Fibroblast of skin of right quadriceps (primary cell): ENCODE measurements around the gene ITIH4.

ENCODE experiments used
- DNase-seq: peaks from one replicate; pipeline ENCODE4 v3.0.0-alpha.2; 2013

The ITIH4 gene

DNA sequence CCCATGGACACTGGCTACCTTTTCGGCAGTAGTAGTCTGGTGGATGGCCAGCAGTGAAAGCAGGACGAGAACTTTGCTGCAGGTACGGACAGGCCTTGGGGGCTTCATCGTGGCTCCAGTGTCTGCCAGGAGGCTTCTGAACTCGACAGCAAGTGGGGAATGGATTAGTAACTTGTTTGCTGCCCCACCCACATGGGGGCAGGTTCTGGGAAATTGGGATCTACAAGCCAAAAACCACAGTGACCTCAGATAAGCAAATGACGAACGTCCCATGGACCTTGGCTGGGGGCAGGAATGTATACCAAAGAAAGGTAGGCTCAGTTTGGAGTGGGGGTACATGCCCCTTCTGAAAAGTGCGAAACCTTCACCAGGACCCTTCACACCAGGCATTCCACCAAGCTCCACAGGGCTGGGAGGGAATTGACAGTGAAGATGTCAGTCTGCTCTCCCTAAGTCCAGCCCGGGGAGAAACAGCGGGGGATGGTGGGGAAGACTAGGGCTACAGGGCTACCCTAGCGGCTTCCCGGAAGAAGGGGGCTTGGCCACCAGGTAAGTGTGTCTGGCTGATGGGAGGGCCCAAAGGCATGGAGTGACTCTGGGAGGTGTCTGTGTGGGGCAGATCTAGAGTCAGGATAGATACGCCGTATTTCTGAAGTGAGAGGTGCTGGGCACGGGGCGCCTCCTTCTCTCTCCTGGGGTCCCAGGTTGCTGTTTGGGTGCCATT, at the start of gene ITIH4:
ITIH4 (minus strand) TSS at position 138 of the 724 bp plus-strand sequence; CDS start at position 108, 30 bp downstream.
- DNase-seq: no peak

DNA sequence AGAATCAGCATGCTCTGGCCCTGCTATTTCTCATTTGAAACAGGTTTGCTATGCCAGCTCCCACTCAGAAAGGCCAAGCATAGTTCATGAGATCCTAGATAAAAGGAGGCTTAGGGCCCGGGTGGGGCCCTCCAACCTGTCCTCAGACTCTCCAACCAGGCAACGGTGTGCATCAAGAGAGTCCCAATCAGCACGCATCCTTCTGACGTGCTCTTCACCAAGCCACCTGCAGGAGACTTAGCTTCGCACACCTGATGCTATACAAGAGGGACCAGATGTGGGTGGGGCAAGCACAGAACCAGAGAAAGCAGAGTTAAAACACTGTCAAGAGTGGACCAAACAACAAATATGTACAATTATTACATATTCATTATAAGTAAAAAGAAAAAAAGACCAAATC, 49.6 kb upstream of the ITIH4 start:
- no peak for DNase-seq

DNA sequence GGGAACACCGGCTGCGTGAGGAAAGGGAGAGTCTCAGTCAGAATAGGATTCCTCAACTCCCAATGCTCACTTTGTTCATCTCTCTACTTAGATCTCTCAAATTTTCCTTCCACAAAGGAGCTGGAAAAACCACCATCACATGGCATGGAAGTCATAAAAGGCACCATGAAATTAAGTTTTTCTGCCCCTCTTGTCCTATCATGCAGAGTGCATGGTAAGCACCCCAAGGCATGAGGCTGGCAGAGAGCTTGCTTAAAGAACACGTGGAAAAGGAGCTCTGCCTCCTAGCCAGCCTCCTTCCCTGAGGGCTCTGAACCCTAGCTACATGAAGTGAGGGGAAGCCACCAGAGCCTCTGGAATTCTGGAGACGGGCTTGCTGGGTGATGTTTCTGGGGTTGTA, 49.1 kb upstream of the ITIH4 start:
- DNase-seq: no peak

DNA sequence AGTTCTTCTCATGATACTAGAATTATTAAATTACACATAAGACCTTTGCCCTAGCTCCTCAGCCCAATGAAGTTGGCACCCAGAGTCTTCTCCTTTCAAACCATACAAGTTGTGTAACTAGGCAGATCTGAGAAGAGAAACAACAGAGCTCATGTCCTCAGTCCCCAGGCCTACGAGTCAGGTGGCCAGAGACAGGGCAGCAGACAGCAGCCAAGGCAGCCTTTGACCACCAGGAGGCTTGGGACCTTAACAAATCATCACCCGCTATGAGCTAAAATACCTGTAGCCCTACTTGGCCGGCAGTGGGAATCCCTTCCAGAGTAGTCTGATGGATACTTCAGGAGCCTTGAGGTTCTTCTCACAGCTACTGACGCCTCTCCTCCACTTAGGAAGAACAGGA, 48.6 kb upstream of the ITIH4 start:
- no peak for DNase-seq

DNA sequence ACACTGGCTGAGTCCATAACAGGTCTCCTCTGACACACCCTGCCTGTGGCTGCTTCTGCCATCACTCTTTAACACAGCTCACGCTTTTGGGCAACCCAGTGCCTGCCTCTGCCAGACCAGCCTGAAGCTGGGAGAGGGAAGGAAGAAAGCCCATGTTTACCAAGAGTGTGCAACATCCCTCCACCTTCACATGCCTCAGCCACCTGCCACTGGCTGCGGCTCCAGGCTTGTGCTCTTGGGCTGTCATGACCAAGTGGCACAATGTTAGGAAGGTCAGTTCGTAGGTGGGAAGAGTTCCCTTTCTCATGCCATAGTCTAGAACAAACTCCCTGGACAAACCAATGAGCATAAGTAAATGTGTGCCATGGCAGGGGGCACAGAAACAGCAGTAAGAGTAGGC, 46.6 kb upstream of the ITIH4 start:
- no peak for DNase-seq

DNA sequence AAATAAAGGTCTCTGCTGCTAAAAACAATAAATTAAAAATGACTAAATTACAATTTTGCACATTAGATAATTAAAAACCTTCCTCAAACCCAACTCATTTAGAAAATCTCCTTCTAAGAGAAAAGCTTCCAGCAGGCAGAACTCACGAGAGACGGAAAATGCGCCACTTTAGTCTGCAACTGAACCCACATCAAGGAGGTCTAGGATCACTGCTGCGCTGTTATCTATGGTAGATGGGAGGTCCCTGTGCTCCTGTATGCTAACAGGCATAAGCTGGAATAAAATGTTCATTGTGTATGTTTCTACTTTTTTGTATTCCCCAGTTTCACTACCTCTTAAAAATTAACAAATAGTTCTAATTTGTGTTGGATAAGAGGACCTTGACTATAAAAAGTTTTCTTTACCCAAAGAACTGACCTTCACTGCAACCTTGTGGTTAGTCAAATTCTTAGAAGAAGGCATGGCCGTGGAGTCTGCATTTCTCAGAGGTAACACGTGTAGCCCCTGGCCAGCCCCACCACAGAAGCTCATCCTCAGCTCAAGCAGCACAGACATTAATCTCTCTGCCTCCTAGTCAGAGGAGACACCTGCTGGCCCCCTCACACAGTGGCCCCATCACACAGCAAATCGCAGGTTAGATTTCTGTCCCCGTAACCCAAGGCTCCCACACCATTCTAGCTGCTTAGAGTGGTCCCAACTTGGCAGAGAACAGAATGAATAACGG, 44.6 kb upstream of the ITIH4 start:
- no peak for DNase-seq

DNA sequence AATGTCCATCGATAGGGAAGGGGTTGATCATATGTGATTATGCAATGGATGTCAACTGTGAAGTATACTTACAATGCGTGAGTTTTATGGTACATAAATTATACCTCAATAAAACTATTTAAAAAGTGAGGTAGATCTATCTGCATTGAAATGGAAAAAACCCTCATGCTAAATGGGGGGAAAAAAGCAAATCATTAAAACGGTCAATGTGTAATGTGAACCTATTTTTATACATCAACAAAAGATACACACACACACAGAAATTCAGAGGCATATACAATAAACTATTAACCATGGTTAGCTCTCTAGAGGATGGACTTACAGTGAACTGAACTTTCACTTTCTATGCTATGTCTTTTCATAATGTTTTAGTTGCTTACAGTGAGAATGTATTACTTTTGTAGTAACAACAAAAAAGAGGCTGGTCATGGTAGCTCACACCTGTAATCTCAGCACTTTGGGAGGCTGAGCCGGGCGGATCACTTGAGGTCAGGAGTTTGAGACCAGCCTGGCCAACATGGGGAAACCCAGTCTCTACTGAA, 43.8 kb upstream of the ITIH4 start:
- no peak for DNase-seq

DNA sequence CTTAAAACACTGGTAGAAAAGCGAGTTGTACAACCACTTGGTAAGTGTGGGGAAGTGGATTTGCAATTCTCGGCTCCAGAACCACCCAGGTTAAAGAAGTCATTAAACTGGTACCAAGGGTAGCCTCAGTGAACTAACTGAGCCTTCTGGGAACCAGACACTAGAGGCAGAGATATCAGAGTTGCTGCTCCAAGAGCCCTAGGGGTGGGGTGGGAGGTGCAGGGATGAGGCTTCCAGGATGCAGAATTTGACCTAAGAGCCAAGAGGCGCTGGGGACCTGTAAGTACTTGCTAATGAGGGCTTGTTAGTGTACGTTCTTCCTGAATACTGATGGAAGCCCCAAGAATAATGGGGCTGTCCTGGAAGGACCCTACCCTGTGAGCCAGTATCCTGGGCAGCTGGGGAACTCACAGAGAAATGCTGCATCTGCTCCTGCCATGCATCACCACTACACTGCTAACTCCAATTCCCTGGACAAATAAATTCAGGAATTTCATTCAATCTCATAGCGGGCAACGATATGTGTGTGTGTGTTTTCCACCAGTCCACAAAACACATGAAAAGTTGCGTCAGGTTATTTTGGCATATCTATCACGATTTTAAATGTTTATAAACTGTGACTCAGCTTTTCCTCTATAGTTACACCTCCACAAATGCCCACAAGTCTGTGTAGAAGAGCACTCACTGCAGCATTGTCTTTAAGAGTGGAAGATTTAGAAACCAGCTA, 43.1 kb upstream of the ITIH4 start:
- DNase-seq: peak; percentile 42

DNA sequence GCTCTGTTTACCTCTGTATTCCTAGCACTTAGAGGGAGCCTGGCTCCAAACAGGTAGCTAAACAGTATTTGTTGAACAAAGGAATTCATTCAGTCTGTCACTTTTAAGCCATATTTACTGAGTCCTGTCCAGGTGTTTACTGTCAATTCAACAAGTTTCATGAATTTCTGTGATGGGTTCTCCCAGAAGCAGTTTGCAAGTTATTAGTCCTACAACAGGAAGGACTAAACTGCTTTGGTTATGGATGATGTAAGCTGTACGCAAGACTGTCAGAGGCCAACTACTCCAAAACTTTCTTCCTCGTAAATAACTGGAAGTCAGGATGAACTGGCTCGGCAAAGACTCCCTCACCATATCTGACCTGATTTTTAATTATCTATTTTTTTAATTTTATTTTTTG, 41.8 kb upstream of the ITIH4 start:
- peak; percentile 36 for DNase-seq

DNA sequence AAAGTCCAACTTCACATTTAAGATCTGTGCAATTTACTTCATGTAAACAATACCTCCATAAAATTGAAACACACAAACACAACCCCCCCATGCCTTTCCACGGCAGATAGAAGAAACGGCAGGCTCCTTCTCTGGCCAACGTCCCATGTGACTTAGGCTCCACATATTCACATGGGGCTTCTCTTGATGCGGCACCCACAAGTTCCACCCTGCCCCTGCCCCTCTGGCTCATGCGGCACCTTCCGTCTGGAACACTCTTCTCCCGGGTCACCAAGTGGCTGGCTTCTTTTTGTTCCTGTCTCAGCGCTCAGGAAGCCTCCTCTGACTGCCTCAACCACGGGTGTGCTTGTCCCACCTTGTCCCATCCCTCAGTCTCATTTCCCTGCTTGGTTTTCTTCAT, 41.3 kb upstream of the ITIH4 start:
- DNase-seq: no peak

DNA sequence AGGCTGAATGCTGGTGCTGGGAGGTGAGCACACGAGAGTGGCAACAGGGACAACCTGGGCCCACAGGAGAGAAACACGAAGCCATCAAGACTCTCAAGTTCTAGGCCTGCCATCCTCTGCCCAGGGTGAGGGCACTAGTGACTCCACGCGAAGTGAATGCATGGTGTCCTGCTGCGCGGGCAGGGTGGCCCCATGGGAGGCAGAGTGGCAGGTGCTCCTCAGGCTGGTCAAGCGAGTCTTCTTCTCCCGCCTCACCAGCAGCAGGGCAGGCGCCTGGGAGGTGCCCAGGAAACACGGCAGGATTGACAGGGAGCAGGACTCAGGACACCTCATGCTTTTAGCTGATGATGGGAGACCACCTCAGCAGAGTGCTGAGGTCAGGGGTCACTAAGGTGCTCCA, 40.0 kb upstream of the ITIH4 start:
- DNase-seq: no peak

DNA sequence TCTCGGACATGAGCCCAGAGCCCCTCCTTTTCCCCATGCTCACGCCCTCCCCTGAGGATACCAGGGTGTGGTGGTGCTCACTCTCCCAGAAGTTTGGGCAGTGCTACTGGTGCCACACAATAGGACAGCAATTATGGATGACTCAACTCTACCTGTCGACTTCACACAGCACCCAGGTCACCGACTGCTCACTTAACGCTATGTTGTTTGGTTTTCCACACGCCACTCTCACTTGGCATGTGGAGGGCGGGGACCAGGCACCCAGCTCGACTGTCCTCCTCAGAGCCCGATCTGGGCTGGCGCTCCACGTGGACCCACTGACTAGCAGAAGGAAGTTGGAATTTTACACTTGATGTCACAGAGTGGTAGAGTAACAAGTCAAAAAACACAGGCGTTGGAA, 36.0 kb upstream of the ITIH4 start:
- no peak for DNase-seq

DNA sequence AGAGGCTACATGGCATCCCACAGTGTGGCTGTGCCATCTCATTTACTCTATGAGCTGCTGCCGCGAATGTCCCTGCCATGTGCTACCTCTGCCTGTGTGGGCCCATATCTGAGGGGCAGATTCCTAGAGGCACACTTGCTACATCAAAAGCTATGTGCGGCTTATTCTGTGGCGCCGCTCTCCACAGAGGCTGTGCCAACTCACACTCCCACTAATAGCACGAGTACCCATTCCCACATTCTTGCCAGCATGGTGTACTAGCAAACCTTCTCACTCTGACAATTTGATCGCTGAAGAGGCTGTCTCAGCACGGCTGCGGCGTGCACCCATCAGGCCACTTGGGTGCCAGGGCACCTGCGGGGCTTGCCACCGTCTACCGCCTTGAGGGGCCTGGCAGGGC, 35.5 kb upstream of the ITIH4 start:
- DNase-seq: no peak

DNA sequence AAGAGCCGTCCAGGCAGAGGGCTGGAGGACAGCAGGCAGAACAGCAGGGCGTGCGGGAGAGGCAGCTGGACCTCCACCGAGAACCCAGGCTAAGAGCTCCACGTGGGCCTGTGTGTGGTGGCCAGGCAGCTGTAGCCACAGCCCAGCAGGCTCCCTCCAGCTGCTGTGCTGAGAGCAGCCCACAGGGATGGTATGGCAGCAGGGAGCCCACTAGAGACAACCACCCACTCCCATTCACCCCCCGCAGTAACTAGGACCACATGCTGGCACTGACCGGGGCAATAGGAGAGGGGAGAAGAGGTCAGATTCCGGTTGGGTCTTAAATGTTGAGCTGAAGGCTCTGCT, 29.9 kb upstream of the ITIH4 start:
- no peak for DNase-seq

DNA sequence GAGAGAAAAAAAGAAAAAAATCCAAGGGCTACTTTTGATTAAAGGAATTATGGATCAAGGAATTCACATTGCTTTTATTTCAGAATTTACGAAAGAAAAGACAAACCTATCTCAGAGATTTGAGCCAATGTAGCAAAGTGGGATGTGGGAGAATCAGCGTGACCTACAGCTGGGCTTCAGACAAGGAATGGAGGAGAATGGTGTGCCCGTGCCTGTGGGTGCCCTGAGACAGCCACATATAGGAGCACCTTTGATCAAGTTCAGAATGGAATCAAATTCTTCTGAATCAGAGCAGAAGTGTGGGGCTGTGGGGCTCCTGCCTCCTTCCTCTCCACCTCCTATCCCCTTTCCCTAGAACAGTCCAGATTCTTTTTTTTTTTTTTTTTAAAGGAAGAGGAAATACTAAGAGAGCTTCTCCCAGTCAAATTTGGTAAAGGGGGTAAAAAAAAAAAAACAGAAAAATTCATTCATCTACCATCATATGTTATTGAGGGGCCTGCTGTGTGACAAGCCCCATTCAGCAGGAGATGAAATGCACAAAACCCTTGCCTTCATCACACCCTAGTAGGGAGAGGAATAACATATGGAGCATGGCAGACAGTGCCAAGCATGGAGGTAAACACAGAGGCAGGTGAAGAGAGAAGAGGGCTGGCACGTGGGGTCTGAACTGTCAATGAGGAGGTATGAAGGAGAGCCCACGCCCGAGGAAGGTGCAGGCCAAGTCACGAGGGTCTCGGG, 29.4 kb upstream of the ITIH4 start:
- no peak for DNase-seq

DNA sequence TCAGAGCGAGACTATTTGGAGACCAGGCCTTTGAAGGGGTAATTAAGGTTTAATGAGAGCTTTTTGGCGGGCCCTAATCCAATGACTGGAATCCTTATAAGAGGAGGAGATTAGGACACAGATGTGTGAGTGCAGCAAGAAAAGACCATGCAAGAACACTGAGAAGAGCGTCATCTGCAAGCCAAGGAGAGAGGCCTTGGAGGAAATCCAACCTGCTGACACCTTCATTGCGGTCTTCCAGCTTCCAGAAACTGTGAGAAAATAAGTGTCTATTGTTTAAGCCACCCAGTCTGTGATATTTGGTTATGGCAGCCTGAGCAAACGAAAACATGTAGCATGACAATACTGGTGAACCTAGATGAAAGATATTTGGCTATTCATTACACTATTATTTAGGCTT, 27.4 kb upstream of the ITIH4 start:
- DNase-seq: no peak

DNA sequence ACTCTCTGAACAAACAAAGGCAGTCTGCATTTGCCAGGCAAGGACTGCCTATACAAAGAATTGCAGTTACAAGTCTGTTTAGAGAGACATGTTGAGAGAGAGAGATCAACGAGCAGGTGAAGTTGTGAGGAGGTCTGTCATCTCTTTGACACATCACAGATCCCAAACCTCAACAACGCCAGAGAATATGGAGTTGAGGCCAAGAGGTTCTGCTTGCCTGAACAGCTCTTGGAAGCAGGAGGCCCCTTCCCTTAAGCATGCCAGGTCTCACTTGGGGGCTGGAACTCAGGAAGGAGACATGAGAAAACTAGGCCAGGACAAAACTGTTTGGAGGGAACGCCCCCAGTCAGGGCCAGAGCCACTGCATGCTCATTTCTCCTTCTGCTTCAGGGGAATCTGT, 26.7 kb upstream of the ITIH4 start:
- DNase-seq: no peak

DNA sequence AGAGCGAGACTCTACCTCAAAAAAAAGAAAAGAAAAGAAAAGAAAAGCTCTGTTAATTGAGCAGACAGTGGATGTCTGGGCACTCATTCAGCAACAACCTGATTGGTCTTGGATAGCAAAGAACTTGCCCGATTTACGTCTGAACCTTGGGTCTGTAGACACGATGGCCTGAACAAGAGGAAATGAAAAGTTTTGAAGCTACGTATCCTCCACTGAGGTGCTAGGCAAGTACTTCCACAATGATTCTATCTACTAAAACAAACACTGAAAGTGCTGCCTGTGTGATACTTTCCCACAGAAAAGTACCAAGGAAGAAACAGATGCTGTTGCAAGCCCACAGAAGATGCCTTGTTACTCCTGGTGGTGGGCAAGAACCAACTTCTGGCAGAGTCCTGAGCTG, 26.2 kb upstream of the ITIH4 start:
- DNase-seq: no peak

DNA sequence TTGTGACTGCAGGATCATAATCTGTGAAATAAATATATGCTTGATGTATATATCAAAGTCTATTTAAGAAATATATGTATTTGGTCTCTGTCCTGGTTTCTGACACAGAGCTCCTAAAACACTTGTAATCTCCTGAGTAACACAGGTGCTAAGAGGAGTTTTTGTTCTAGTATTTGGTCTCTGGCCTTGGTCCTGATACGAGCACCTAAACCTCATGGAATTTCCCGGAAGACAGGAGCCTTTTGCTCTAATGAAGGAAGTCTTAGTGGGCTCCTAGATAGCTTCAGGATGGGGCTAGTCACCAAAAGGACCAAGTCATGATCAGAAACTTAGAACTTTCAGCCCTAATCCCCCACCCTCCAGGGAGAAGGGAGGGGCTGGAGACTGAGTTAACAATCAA, 23.5 kb upstream of the ITIH4 start:
- DNase-seq: no peak

DNA sequence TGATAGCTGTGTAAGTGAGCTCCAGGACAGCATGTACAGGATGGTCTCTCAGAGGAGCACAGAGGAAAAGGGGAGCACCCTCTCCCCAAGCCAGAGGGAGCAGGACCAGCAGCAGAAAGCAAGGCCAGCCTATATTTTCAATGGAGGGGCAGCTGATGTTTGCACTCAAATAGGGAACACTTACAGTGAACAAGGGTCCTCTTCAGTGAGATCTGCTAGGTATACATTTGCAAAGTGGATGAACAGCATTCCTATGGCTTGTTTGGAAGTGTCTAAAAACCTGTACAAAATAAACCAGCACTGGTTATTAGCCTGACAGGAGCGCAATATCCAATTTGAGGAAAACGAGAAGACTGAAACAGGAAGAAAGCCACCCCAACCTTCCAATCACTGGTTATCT, 21.9 kb upstream of the ITIH4 start:
- DNase-seq: no peak

DNA sequence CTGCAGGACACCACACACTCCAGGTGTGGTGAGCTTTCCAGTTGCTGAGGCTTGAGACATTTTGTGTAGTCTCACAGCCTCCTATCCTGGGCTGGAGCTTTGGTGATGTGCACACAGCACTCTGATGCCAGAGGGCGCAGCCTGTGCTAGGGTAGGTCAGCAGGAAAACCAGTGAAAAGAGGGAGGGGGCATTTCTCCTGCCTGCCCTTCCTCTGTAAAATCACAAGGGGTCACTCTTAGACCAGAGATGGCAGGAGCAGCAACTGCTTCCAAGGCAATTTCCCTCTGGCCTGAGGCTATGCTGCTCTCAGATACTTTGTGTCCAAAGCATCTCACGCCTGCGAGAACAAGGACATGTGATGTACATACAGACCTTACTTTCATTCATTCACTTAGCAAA, 20.9 kb upstream of the ITIH4 start:
- peak; percentile 19 for DNase-seq

DNA sequence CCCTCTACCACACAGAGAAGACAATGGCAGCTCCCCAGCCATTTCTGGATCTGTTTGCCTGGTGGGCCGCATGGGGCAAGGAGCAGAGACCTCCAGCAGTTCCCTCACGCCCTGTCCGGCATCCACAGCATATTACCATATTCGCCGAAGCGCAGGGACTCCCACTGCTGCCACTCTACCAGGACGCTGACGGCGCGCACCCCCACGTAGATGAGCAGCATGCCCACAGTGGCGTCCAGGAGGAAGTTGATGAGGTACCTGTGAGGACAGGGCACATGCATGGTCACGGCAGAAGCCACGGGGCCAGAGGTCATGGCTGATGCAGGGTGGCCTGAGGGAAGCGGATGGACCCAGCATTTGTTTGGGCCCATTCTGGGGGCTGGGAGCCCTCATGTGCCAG, 19.2 kb upstream of the ITIH4 start:
- DNase-seq: no peak

DNA sequence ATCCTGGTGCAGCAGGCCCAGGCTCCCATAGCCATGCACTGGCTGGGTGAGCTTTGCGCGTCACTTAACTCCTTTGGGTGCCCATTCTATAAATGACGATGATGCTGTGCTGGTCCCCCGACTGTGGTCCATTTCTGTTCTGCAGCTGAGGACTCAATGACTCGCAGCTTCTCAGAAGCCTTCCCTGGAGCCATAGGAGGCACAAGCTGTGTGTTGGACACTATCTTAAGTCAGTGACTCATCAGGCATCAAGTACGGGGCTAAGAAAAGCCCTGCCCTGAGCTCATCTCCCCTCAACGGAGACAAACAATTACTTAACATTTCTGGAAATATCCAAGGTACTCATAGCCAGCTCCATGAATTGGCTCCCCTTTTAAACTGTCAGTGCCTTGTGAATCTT, 18.1 kb upstream of the ITIH4 start:
- DNase-seq: peak; percentile 76
